GM13976 (cell line): ENCODE measurements around the gene DENND5B.

Experiments
- DNase-seq: peaks from one replicate; pipeline ENCODE4 v3.0.0; 2012; ENCODE audit warnings: low spot score
- CTCF ChIP-seq: IDR thresholded peaks from 2 replicates; pipeline ENCODE4 v1.5.1; 2012; ENCODE audit warnings: borderline replicate concordance, mild to moderate bottlenecking; ENCODE audit not compliant: insufficient read depth; ENCODE audit errors: extremely low read depth, missing control alignments, control extremely low read depth
- in situ Hi-C: fragments of 300-500 bp; cut with MboI; formaldehyde crosslinking; loops from one replicate; pipeline ENCODE4 v1.12.0; 2022; ENCODE audit warnings: low sequenced_read_pairs, mixed read lengths, inconsistent platforms; ENCODE audit not compliant: unreplicated experiment

Gene DENND5B

DNA sequence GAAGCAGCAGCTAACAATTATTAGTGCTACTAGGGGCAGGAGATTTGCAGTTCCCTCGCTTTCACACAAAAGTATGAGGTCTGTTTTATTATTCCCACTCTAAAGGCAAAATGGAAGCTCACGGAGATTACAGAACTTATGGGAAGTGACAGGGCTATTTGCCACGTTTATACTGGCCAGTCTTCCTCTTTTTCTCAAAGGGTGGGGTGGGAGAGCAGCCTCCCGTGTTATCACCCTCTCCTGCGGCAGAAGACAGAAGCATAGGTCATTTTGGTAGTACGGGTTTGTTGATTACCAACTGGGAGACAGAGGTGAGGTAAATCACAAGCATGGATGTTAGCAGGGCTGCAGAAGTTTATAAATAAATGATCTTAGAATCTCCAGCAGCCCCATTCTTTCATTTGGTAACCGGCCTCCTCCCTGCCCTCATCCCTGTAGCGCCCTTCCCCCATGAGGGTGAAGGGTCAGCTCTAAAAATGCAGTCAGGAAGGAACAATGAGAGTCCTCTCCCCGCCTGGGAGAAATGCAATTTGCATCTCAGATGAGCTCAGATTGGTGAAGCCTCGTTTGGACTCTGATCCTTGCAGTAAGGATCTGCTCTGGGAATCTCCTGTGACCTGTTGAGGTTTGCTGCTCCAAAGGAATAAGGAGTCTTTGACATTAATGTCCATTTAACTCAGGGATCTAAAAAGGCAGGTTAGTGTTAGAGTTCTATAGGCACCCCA lies 220.2 kb downstream of the DENND5B start:
- no peak for DNase-seq
- no peak for TF ChIP-seq CTCF
- in situ Hi-C loops = no loop called here

- in situ Hi-C loops = no loop called here
- no peak for TF ChIP-seq CTCF
- no peak for DNase-seq
Measured at GRCh38 chr12:31369712-31370521, 221.0 kb downstream of the DENND5B start.

DNA sequence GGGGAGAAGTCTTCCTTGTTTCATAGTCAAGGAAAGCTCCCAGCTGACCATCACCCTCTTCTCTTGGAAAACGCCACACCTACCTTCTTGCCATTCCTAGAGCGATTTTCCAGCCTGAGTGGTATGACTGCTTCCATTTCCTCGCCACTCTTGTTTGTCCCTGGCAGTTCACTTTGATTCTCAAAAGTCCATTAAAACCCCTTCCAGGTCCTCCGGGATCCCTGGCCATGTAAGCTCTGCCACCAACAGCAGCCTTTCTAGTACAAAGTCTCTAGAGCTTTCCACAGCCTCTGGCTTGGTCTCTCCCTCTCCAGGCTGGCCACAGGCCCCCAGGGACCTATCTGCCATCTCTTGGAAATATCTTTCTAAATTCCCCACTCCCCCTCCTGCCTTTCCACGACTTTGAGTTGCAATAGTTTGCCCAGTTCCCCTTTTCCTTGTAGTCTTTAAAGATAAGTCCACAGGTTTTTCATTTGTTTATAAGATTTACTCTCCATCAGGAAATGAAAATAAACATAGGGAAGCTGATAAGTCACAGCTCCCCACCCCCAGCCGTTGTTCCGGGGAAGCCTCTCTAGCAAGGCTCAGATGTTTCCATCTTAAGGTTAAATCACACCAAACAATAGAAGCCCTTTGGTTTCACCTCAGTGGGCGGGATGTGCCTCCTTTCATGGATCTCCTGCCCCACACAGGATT lies 222.1 kb downstream of the DENND5B start:
- no peak for TF ChIP-seq CTCF
- in situ Hi-C loops = no loop called here
- DNase-seq = no peak

DNA sequence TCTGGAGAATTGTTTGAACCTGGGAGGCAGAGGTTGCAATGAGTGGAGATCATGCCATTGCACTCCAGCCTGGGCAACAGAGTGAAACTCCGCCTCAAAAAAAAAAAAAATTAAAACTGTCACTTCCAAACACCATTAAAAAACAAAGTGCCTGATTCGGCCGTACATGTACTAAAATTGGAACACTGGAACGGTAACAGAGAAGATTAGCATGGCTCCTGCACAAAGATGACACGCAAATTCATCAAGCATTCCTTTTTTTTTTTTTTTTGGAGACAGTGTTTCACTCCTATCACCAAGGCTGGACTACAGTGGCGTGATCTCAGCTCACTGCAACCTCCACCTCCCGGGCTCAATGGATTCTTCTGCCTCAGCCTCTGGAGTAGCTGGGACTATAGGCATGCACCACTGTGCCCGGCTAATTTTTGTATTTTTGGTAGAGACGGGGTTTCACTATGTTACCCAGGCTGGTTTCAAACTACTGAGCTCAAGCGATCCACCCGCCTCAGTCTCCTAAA lies 224.8 kb downstream of the DENND5B start:
- in situ Hi-C loops = no loop called here

GRCh38 chr12:31363831-31364230 lies 227.1 kb downstream of the DENND5B start:
- no peak for DNase-seq
- TF ChIP-seq CTCF = no peak
- in situ Hi-C loops = no loop called here

More for the DNA sequence above, 224.8 kb downstream of the DENND5B start:
- DNase-seq = no peak
- TF ChIP-seq CTCF = no peak

GRCh38 chr12:31363416-31363809 lies 227.5 kb downstream of the DENND5B start:
- in situ Hi-C loops = no loop called here
- no peak for TF ChIP-seq CTCF

More at GRCh38 chr12:31363416-31363809, 227.5 kb downstream of the DENND5B start:
- DNase-seq = no peak
